Measurements from ENCODE around the gene POU2AF1. TPM values are rescaled to one million over a fixed set of nuclear protein-coding genes. Genes with fewer than 3 reads are reported as not detected.

The POU2AF1 gene
- total RNA-seq, 1 donor from 2014 or later, result 12.9 TPM

DNA sequence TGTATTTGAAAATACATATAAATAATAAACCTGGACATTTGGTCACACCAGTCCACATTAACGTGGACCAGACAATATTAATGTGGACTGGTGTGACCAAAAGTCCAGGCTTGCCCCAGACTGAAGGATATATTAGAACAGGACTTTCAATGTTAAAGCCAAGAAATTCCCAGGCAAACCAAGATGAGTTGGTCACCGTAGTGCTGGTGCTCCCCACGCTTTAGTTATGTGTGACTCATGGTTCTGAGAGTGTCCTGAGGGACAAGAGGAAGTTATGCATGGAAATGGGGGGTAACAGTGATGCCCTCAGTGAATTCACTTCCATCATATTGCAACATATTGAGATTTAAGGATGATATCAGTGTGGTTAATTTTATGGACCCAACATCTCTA lies 31.4 kb downstream of the POU2AF1 start:
- no peak for DNase-seq (ENCODE audit: low spot score)

GRCh38 chr11:111347002-111347722 lies 31.9 kb downstream of the POU2AF1 start:
- no peak for DNase-seq (ENCODE audit: low spot score)

- peak; percentile 65 for DNase-seq (ENCODE audit: low spot score)
Measured at GRCh38 chr11:111344032-111344431, 35.0 kb downstream of the POU2AF1 start.

DNA sequence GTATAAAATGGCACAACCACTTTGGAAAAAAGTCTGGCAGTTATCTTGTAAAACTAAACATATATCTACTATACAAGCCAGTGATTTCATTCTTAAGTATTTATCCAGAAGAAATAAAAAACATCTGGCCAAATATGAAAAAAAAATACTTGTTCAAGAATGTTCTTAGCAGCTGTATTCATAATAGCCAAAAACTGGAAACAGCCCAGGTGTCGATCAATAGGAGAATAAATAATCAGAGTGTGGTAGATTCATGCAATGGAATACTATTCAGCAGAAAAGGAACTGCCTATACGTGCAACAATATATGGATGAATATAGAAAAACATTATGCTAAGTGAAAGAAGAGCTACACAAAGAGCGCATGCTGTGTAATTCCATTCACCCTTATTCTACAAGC lies 36.7 kb downstream of the POU2AF1 start:
- no peak for DNase-seq (ENCODE audit: low spot score)

DNA sequence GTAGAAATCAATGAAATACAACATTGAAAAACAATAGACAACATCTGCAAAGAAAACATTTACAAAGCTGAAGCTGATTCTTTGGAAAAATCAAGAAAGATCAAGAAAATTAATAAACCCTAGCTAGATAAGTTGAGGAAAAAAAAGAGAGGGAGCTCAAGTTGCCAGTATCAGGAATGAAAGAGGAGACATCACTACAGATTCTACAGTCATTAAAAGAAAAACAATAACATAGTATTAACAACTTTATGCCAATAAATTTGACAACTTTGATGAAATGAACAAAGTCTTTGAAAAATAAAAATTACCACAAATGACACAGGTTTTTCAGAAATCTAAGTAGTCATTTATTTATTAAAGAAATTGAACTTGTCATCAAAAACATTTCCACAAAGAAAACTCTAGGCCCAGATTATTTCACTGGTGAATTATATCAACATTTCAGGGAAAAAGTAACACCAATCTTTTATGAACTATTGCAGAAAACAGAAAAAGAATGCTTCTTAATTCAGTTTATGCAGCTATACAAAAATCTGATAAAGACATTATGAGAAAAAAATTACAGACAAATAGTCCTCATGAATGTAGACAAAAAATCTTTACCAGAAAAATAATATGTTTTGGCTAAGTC lies 39.2 kb downstream of the POU2AF1 start:
- DNase-seq (ENCODE audit: low spot score), result no peak

GRCh38 chr11:111336582-111337256 lies 42.4 kb downstream of the POU2AF1 start:
- no peak for DNase-seq (ENCODE audit: low spot score)

DNA sequence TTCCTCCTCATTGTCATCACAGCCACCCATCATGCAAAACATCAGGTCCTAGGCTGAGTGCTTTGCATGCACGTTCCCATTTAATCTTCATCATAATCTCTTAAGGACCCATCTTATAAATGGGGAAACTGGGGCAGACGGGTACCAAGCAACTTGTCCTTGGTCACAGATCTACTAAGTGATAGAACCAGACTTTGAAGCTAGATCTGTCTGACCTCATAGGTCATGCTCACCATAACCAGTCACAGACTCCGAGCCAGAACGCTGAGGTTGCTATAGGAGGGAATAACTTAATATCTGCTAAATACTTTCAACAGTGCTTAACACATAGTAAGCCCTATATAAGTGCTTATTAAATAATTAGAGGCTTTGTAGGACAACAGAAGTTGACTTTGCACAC lies 43.0 kb downstream of the POU2AF1 start:
- DNase-seq (ENCODE audit: low spot score), result no peak

- no peak for DNase-seq (ENCODE audit: low spot score)
Measured at GRCh38 chr11:111335549-111335948, 43.5 kb downstream of the POU2AF1 start.

DNA sequence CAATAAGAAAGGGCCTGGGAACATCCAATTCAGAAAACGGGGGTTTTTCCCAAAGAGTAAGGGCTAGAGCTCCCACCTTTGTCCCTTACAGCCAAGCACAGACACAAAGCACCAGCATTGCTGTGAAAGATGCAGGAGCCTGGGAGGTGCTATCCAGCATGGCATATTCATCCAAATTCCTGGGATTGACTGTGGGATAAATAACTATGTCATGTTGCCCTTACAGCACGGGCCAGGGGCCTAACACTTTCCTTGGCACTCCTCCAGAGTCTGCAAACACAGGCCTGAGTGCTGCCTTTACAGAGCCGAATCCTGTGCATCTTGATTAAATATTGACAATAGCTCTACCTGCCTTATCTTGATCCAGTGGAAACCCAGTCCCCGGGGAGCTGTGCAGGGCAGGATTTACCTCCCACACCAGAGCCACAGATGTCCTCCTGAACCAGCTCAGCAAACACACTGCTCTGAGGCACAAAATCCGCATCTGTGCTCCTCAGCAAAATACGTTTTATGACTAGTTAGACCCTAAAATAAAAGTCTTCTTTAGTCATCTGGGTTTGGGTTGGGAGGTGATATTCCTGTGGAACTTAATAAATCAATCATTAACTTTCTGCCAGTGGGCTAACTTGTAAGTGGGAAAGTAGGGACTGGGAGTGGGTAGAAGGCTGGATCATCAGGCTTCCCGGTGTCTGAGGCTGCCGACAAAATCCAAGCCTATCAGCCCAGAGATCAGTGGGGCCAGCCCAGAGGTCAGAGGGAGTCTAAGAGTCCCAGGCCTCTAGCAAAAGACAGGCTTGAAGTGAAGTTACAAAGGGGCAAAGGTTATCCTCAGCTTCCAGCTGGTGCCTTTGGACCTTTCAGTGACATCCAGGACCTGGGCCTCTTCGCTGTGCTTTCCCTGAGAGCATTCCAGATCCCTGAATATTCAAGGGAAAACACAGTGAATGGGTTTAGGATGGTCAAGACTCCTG lies 44.3 kb downstream of the POU2AF1 start:
- DNase-seq (ENCODE audit: low spot score), result peak; percentile 81

GRCh38 chr11:111331711-111332479 lies 47.2 kb downstream of the POU2AF1 start:
- DNase-seq (ENCODE audit: low spot score), result no peak

DNA sequence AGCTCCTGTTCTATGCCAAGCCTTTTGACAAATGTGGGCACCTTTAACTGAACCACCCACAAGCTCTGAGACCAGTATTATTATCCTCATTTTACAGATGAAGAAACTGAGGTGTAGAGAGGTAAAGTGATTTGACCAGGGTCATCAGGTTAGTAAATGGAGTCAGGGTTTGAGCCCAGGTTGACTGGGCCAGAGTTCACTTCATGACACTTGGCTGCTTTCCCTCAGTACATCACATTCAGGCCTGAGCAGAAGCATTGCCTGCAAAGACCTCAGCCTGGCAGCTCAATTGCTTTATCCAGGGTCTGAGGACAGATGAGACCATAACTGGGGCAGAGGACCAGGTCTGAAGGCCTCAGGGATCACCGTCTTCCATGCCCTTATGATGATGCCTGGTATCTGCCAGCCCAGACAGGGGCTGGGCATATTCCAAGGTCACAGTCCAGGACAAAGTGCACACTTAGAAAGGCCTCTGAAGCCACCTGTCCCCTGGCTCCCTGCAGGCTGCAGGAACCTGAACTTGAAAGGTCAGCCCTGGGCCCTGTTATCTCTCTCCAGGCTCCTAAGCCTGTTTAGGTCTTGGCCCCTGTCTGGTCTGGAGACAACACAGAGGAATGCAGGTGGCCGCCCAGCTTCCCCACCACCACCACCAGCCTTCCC lies 48.7 kb downstream of the POU2AF1 start:
- no peak for DNase-seq (ENCODE audit: low spot score)

DNA sequence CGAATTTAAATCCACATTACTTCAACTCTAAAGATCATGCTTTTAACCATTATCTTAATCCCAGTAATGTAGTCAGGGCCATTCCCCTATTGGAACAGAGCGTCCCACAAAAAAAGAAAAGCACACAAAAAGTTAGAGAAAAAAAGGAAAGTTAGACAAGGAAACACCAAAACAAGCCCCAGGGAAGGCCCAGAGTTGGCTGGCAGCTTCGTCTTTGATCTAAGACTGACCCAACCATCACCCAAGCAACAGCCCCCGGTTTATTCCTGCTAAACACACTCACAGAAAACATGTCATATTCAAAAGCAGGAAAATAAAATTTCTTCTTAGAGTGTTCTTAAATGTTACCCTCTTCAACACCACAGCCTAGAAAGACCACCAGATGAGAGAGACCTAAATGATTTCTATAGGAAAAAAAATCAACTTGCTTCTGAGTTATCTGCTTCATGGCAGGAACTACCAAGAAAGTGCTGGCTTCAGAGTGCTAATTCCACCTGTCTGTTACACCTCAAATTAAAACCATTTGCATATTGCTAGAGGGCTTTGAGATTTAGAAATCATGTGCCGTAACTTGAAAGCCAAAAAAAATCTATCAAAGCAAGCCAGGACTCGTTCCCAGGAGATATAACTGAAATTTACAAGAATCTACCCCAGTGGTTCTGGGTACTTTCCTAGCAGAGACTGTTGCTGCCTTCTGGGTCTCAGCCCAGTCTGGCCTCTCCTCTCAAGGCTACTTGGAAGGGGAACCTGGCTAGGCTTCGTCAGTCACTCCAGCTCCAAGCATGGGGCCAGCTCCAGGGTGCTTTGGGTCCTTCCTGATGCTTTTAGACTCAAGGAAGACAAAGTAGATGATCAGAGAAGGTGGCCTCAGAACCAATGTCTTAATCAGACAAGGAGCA lies 49.5 kb downstream of the POU2AF1 start:
- no peak for DNase-seq (ENCODE audit: low spot score)

DNA sequence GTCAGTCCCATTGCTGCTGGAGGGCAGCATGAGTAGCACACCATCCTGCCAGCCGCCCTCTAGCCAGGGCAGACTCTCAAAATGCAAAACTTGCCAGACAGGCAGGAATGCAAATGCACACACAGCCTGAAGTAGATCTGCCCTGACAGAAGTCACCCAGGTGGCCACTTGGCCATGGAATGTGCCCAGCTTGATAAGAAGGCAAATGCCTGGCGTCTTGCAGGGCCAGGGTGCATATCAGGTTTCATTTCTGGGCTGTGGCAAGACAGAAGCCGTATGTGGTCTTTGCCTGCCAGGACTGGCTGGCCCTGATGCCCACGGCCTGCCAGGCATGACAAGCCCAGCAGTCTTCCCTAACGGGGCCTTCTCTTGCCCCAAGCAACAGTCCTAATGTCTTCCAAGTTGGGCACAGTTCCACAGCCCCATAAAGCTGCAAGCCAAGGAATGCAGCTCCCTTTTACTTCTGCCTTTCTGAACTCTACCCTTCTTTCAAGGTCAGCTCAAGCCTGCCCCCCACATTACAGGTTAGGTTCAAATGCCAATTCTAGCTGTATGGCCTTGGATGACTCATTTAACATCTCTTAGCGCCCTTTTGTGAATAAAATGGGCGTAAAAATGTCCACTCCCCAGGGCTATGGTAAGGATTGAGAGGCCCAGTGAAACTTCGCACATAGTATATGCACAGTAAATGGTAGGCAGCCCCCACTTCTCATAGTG lies 51.0 kb downstream of the POU2AF1 start:
- DNase-seq (ENCODE audit: low spot score), result peak; percentile 54

DNA sequence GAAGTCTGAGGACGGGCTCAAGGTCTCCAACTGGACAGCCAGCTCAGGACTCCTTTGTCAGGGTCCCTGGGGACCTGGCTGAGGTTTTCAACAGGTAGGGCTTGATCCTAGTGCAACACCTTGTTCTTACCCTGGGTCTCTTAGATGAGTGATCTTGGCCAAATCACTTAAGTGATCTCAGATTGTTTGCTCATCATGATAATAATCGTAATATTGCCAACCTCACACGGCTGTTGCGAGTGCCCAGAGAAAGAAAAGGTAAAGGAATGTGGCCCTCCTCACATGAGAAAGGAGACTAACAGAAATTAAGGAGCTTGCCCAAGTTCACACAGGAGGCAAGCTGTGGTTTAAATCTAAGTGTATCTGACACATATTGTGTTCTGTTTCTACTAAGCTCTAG lies 52.3 kb downstream of the POU2AF1 start:
- DNase-seq (ENCODE audit: low spot score), result no peak

DNA sequence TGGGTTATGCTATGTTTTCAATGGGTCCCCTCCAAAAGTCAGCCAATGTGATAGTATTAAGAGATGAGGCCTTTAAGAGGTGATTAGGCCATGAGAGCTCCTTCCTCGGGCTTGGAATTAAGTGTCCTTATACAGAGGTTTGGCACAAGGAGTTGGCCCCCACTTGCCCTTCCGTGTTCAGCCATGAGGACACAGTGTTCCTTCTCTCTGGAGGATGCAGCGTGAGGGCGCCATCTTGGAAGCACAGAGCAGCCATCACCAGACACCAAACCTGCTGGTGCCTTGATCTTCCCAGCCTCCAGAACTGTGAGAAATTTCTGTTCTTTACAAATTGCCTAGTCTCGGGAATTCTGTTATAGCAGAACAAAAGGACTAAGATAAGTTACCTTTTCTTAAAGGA lies 53.8 kb downstream of the POU2AF1 start:
- no peak for DNase-seq (ENCODE audit: low spot score)

- no peak for DNase-seq (ENCODE audit: low spot score)
Measured at GRCh38 chr11:111324277-111324720, 54.8 kb downstream of the POU2AF1 start.

DNA sequence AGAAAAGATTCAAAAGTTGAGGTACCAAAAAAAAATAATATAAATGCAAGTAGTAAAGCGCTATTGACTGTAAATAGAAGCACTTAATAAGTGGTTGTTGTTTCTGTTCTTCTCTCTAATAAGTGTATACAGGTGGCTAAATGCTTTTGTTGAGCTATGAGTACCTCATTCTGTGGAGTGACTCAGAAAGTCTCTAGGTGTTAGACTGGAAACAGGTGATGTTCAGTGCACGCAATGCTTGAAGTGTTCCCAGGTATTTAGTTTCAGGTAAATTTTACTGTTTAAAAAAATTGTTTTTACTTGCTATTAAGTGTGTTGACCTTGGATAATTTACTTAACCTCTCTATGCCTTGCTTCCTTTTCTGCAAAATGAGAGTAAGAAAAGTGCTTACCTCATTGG lies 56.5 kb downstream of the POU2AF1 start:
- no peak for DNase-seq (ENCODE audit: low spot score)

GRCh38 chr11:111320728-111321568 lies 58.1 kb downstream of the POU2AF1 start:
- no peak for DNase-seq (ENCODE audit: low spot score)
